Measurements from ENCODE around the gene SLC26A11.

SLC26A11 gene

GRCh38 chr17:80217703-80218362, 2.4 kb upstream of the SLC26A11 start:
- no peak for DNase-seq (ENCODE audit: low read depth in 2 of 2)

- no peak for DNase-seq (ENCODE audit: low read depth in 2 of 2)
Observed at GRCh38 chr17:80218391-80218790, 1.8 kb upstream of the SLC26A11 start.

- DNase-seq (ENCODE audit: low read depth in 2 of 2), result peak; percentile 82 to 89
Observed at GRCh38 chr17:80219013-80219762, 1.0 kb upstream of the SLC26A11 start.

GRCh38 chr17:80219763-80220053, 519 bp upstream of the SLC26A11 start:
- no peak for DNase-seq (ENCODE audit: low read depth in 2 of 2)

- no peak for DNase-seq (ENCODE audit: low read depth in 2 of 2)
Observed at GRCh38 chr17:80220736-80221215, 549 bp downstream of the SLC26A11 start.

GRCh38 chr17:80221351-80222105, 1.3 kb downstream of the SLC26A11 start:
- no peak for DNase-seq (ENCODE audit: low read depth in 2 of 2)

- no peak for DNase-seq (ENCODE audit: low read depth in 2 of 2)
Observed at GRCh38 chr17:80222376-80223141, 2.3 kb downstream of the SLC26A11 start.

- DNase-seq (ENCODE audit: low read depth in 2 of 2), result no peak
Observed at GRCh38 chr17:80223142-80223815, 3.1 kb downstream of the SLC26A11 start.

- DNase-seq (ENCODE audit: low read depth in 2 of 2), result no peak
Observed at GRCh38 chr17:80223838-80224497, 3.7 kb downstream of the SLC26A11 start.

- DNase-seq (ENCODE audit: low read depth in 2 of 2), result no peak
Observed at GRCh38 chr17:80224683-80225082, 4.5 kb downstream of the SLC26A11 start.

- DNase-seq (ENCODE audit: low read depth in 2 of 2), result no peak
Observed at GRCh38 chr17:80225230-80225629, 5.0 kb downstream of the SLC26A11 start.

- no peak for DNase-seq (ENCODE audit: low read depth in 2 of 2)
Observed at GRCh38 chr17:80227156-80227555, 6.9 kb downstream of the SLC26A11 start.

GRCh38 chr17:80227666-80228065, 7.4 kb downstream of the SLC26A11 start:
- DNase-seq (ENCODE audit: low read depth in 2 of 2), result no peak

GRCh38 chr17:80228477-80228876, 8.2 kb downstream of the SLC26A11 start:
- no peak for DNase-seq (ENCODE audit: low read depth in 2 of 2)

GRCh38 chr17:80229011-80229410, 8.8 kb downstream of the SLC26A11 start:
- no peak for DNase-seq (ENCODE audit: low read depth in 2 of 2)

- DNase-seq (ENCODE audit: low read depth in 2 of 2), result no peak
Observed at GRCh38 chr17:80232438-80232837, 12.2 kb downstream of the SLC26A11 start.

- no peak for DNase-seq (ENCODE audit: low read depth in 2 of 2)
Observed at GRCh38 chr17:80233202-80233601, 13.0 kb downstream of the SLC26A11 start.

GRCh38 chr17:80236911-80237310, 16.7 kb downstream of the SLC26A11 start:
- no peak for DNase-seq (ENCODE audit: low read depth in 2 of 2)

- DNase-seq (ENCODE audit: low read depth in 2 of 2), result no peak
Observed at GRCh38 chr17:80237386-80237785, 17.2 kb downstream of the SLC26A11 start.

- DNase-seq (ENCODE audit: low read depth in 2 of 2), result no peak
Observed at GRCh38 chr17:80242505-80242904, 22.3 kb downstream of the SLC26A11 start.
